Activated CD4-positive, alpha-beta T cell treated with anti-CD3 and anti-CD28 coated beads for 4 hours (primary cell): Measurements from ENCODE around the gene AP1G2.

Source experiments
- DNase-seq, 2 donors: peaks; one replicate each; pipeline ENCODE4 v3.0.0-alpha.2; 2020

The AP1G2 gene

GRCh38 chr14:23570806-23571483 lies 3.4 kb upstream of the AP1G2 start:
- DNase-seq, result no peak

DNA sequence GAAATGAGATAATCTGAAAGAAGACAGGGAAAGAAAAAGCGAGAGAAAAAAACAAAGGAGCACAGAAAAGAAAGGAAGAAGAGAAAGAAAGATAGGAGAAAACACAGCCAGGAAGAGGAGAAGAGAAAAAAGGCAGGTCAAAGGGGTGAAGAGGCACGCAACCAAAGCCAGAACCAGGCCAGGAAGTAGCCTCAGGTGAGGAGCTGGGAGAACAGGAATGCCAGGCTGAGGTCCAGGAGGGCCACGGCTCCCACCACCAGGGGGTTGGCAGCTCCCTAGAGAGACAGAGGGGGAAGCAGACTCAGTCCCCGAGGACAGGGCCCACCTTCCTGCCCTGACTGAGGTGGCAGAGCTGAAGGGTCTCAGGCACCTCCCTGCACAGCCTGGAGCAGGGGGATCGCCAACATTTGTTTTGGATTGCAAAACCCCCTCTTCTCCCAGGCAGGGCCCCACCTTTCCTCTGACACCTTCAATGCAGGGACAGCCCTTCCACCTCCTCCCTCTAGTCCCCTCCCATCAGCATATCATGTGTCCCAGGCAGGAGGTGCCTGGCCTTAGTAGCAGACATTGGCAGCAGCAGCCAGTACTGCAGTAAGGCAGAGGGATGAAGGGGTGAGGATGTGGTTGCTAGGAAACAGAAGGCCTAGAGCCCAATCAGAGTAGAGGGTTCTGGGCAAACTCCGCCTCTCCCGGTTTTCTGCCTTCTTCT lies 2.0 kb upstream of the AP1G2 start:
- DNase-seq, result no peak

DNA sequence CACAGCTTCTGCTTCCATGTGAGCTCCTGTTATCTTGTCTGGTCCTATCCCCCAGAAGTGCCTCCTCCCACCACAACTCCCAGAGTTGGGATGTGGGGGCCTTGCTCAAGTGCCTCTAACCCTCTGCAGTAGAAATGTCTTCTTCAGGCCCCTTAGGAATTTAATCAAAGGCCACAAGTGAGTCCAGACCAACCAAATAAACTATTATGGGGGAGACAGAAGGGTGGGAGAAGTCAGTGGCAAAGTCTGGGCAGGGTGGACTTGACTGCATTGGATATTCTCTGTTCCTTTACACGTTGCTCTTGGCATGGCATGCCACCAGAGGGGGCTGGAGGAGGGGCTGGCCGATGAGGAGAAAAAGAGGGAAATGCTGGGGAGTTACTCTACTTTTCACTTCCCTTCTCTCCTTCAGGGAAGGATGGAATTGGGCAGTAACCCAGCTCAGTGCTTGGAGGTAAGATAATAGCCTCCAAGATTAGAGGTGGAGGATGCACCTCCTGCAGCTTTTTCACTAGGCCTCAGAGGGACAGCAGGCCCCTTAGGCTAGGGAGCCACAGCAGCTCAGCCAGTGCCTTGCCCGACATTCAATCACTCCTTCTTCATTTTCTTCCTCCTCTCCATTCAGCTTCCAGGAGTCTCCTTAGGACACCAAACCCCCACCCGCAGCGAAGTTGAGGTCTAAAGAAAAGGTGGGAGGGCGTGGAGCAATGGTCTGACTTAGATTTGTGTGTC lies 1.2 kb upstream of the AP1G2 start:
- no peak for DNase-seq

GRCh38 chr14:23568021-23568599 lies 519 bp upstream of the AP1G2 start:
- DNase-seq, result no peak

DNA sequence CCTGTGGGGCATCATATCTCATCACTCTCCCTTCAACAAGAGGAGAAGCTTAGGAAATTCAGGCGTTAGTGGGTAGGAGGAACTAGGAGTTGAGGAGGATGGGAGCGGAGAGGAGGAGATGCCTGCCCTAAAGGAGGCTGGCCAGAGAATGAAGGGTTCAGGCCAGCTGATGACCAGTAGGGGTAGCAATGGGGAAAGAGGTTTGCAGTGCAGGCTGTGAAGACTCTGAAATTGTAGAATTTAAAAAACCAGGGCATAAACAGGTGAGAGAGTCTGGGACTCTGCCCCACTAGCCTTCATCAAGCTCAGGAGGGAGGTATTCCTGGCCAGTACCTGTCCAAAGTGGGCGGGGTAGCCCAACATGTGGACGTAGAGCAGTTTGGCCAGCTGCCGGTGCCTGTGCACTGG lies 809 bp downstream of the AP1G2 start:
- DNase-seq, result no peak

- no peak for DNase-seq
Measured at GRCh38 chr14:23566112-23566777, 1.3 kb downstream of the AP1G2 start.

DNA sequence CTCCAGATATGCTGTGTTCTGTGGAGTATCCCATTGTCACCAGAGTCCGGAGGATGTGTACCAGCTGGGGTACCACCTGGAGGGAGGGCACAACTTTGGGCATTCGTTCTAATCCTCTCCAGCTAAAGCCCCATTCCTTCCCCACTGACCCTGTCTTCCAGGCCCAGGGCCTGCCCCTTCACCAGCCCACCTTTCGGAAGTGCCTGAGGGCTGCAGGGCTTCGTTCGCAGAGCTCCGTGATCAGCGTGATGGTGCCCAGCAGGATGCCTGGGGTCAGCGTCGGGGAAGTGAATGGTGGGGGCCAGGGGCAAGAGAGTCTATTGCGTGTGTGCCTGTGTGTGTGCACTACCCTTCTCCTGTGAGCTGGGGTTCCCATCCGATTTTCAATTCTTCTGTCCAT lies 2.0 kb downstream of the AP1G2 start:
- DNase-seq, result no peak

- no peak for DNase-seq
Measured at GRCh38 chr14:23564876-23565275, 2.7 kb downstream of the AP1G2 start.

DNA sequence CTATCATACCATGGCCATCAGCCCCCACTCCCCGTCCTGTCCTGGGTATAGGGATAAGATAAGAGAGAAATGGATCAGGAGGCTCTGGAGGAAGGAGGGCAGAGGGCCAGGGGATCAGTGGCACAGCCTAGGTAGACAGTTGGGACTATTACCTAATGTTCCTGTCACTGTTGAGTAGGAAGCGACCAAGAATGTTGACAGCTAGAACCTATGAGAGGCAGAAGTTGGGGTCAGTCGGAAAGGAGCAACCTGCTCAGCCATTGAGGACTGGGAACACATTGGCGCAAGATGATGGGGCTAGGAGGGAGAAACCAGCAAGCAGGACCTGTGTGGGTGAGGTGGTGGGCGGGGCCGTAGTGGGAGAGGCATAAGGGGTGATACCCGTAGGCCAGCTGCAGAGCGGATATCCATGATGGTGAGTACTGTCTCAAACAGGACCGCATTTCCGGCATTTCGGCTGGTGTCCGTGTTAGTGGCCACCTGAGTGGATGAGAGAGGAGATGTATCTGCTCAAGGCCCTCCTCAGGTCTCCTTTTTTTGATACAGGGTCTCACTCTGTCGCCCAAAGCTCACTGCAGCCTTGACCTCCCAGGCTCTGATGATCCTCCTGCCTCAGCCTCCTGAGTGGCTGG lies 3.3 kb downstream of the AP1G2 start:
- DNase-seq, result no peak

DNA sequence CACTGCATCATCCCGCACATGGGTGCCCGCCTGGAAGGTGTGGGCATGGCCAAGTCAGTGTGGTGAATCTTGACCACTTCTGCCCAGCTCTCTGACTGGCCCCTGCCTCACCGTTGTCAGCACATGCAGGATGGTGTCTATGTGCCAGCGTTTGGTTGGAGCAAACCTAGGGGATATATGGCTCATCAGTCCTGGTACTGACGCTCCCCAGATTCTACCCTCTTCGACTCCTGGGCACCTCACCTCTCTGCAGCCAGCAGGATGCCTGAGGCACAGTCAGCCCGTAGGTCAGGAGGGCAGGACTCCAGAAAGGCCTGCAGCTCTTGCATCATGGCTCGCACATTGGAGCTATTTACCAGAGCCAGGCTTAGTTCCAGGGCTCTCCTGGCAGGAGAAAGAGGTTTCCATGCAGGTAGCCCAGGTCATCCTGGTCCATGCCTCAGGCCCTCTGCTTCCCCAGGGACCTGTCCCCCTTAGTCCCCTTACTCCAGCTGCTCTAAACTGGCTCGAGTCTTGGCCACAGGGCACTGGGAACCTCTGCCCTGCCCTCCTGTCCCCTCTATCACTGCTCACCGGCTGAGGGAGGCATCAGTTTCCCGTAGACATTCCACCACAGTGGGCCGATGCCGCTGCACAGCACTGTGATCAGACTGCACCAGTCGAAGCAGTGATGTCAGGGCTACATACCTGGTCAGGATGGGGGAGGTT lies 4.0 kb downstream of the AP1G2 start:
- DNase-seq, result no peak

DNA sequence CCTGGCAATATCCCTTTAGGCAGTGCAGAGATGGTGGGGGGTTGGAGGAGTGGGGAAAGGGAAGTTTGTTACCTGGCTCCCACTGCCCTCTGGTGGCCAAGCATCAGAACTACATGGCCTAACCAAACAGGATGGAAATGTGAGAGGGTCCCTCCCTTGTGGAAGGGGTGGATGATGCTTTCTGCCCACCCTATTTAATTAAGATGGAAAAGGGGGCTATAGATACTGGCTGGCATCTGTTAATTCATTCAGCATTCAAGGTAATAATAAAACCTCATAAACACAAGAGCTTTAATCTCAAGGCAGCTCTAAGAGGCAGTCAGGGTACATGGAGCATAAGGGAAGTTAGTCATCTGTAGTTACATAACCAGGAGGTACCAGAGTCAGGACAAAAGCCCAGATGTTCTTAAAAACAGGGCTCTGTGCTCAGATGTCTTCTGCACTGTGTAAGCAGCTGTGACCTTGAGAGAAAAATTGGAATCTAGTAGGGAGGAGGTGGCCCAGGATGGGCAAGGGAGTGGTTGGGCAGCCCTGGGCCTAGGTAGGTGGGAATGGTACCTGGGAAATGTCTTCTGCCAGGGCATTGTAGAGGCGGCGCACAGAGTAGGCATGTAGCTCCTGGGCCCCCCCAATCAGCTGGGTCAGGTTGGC lies 4.6 kb downstream of the AP1G2 start:
- peak; percentile 51 to 64 for DNase-seq

DNA sequence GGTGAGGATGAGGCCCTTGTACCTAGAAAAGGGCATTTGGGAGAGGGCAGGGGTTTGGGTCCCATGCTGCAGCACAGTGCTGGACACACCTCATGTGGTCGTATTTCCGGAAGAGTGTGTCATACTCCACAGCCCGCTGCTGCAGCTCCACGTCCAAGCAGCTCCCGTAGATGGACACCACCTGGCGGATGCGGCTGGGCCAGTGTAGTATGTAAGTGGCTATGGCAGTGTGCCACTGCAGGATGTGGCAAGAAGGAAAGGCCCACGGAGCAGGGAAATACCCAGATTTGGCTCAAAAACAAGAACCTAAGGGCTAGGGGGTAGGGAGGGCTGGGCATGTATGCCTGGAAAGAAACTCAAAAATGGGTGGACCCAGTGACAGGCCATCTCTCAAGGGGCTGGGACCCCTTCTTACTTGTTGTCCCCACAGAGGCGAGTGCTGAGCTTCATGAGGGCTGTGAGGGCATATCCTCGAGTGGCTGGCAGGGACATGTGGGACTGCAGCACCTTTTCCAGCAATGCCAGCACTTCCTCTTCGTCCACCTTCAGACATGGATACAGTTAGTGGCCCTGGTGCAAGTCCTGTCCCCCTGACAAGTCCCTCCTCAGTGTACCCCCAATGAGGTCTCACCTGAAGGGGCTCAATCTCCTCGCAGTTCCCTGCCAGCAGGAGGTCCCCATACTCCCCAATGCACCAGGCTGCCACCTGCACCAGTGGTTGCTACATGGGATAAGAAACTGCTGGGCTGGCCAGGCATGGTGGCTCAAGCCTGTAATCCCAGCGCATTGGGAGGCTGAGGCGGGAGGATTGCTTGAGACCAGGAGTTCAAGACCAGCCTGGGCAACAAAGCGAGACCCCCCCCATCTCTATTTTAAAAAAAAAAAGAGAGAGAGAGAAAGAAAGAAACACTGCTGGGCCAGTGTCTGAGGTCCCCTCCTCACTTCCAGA lies 5.4 kb downstream of the AP1G2 start:
- no peak for DNase-seq

DNA sequence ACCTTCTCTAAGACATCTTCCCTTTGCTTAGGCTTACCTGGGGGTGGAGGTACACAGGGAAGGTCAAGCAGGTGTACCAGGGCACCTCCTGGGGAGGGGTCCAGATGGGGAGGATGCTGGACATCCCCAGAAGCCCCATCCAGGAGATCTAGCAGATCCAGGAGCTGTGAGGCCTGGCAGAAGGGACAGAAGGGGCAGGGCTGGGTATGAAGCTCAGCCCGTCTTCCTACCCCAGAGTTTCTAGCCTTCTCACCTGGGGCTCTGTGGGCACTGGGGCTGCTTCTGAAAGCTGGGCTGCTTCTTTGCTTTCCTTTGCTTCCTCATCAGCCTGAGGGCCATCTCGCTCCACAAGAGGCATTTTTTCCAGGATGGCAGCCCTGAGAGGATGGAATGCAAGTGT lies 6.3 kb downstream of the AP1G2 start:
- no peak for DNase-seq

DNA sequence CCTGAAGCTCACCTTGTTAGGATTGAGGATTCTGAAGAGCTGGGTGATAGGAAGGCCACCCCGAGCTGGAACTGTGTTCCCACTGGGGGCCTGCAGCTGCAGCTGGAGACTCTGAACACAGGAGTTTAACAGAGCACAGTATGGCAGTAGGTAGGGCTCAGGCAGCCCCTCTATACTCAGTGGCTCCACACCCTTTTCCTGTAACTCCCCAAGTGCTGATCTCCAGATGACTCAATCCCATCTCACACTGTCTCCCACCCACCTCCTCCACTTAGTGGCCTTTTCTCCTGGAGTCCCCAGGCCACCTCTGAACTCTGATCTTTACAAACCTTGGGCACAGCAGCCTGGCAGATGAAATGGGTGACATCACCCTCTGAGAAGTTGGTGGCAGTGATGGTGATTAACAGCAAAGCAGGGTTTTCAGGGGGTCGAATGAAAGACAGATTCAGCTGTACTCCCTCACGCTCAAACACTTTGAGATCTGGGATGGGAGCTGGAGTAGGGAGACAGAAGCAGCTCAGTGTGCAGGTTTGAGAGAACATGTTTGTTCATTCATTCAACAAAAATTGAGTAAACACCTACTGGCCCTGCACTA lies 7.6 kb downstream of the AP1G2 start:
- DNase-seq, result no peak

GRCh38 chr14:23559010-23559925 lies 8.3 kb downstream of the AP1G2 start:
- DNase-seq, result peak; percentile 68 to 69

GRCh38 chr14:23558346-23559009 lies 9.1 kb downstream of the AP1G2 start:
- no peak for DNase-seq

DNA sequence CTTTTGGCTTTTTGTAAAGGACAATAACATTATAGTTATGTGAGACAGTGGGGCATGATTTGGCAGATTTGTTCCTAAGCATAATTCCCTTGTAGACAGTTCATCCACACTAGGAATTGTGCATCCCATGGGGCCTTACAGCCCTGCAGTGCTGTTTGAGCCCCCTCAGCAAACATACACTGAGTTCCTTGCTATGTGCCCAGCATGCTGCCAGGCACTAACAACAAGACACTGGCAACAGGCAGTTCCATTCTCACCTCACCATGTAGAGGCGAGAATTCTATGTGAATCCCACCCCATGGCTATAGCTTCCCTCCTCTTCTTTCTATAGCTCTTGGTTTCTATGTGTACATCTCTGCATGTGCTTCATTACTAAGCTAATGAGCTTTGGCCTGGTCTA lies 9.6 kb downstream of the AP1G2 start:
- no peak for DNase-seq

- DNase-seq, result no peak
Measured at GRCh38 chr14:23557521-23557920, 10.1 kb downstream of the AP1G2 start.
